Large intestine (tissue), 12 donors: Measurements from ENCODE around the gene ZNF260. TPM values are rescaled to one million over a fixed set of nuclear protein-coding genes. Genes with fewer than 3 reads are reported as not detected.

Experiments
- DNase-seq, 2 donors: peaks; one replicate each; pipeline versions ENCODE4 v3.0.0 to v3.0.0-alpha.2; 2013
- H3K27ac ChIP-seq: one replicate; pipeline ENCODE4 v1.5.1; 2013; ENCODE audit warnings: low read length
- H3K27me3 ChIP-seq: 2 replicates; pipeline ENCODE4 v1.6.1; 2013; ENCODE audit warnings: low read length; ENCODE audit not compliant: control insufficient read depth, insufficient read depth
- H3K36me3 ChIP-seq: 2 replicates; pipeline ENCODE4 v1.6.1; 2013; ENCODE audit warnings: low read length; ENCODE audit not compliant: control insufficient read depth, insufficient read depth
- H3K4me1 ChIP-seq: one replicate; pipeline ENCODE4 v1.6.1; 2013; ENCODE audit warnings: low read length; ENCODE audit not compliant: control insufficient read depth, insufficient read depth
- H3K4me3 ChIP-seq: one replicate; pipeline ENCODE4 v1.5.1; 2013; ENCODE audit warnings: low read length
- H3K9me3 ChIP-seq: one replicate; pipeline ENCODE4 v1.6.1; 2013; ENCODE audit warnings: mild to moderate bottlenecking, low read depth, low read length, moderate library complexity; ENCODE audit not compliant: control insufficient read depth
- WGBS: methylation state at CpG from one replicate; pipeline ENCODE4 v1.1.5; 2013; ENCODE audit warnings: low lambda C conversion rate; ENCODE audit not compliant: insufficient coverage; 5-methylcytosine and 5-hydroxymethylcytosine counted together
- long read RNA-seq, 11 donors: transcript quantifications; one replicate each; lab custom pipeline, GENCODE V29; 2026
- polyA plus RNA-seq: library from polyadenylated mRNA; unstranded; fragments of 120-200 nt; gene quantifications from one replicate; pipeline ENCODE4 v1.2.1, GENCODE V29; 2013

Gene ZNF260
- 16.1 TPM for polyA plus RNA-seq
- long read RNA-seq, donor 1, full-length matches to known transcripts, result 3 of 3 reads
- long read RNA-seq, donor 1, partial matches to known transcripts, result 0 of 3 reads
- long read RNA-seq, donor 1, other reads (novel, unspliced or antisense), result 0 of 3 reads
- long read RNA-seq, donor 2, full-length matches to known transcripts, result 9 of 9 reads
- long read RNA-seq, donor 2, partial matches to known transcripts, result 0 of 9 reads
- long read RNA-seq, donor 2, other reads (novel, unspliced or antisense), result 0 of 9 reads
- long read RNA-seq, donor 3, result 0 reads
- long read RNA-seq, donor 4, full-length matches to known transcripts, result 1 of 1 reads
- long read RNA-seq, donor 4, partial matches to known transcripts, result 0 of 1 reads
- long read RNA-seq, donor 4, other reads (novel, unspliced or antisense), result 0 of 1 reads
- long read RNA-seq, donor 5, full-length matches to known transcripts, result 4 of 4 reads
- long read RNA-seq, donor 5, partial matches to known transcripts, result 0 of 4 reads
- long read RNA-seq, donor 5, other reads (novel, unspliced or antisense), result 0 of 4 reads
- long read RNA-seq, donor 6, full-length matches to known transcripts, result 2 of 2 reads
- long read RNA-seq, donor 6, partial matches to known transcripts, result 0 of 2 reads
- long read RNA-seq, donor 6, other reads (novel, unspliced or antisense), result 0 of 2 reads
- long read RNA-seq, donor 7, partial matches to known transcripts, result 0 of 1 reads
- long read RNA-seq, donor 7, other reads (novel, unspliced or antisense), result 0 of 1 reads
- long read RNA-seq, donor 8, full-length matches to known transcripts, result 2 of 2 reads
- long read RNA-seq, donor 8, partial matches to known transcripts, result 0 of 2 reads
- long read RNA-seq, donor 8, other reads (novel, unspliced or antisense), result 0 of 2 reads
- long read RNA-seq, donor 9, result 0 reads
- long read RNA-seq, donor 10, full-length matches to known transcripts, result 7 of 7 reads
- long read RNA-seq, donor 10, partial matches to known transcripts, result 0 of 7 reads
- long read RNA-seq, donor 10, other reads (novel, unspliced or antisense), result 0 of 7 reads
- long read RNA-seq, donor 11, result 0 reads

DNA sequence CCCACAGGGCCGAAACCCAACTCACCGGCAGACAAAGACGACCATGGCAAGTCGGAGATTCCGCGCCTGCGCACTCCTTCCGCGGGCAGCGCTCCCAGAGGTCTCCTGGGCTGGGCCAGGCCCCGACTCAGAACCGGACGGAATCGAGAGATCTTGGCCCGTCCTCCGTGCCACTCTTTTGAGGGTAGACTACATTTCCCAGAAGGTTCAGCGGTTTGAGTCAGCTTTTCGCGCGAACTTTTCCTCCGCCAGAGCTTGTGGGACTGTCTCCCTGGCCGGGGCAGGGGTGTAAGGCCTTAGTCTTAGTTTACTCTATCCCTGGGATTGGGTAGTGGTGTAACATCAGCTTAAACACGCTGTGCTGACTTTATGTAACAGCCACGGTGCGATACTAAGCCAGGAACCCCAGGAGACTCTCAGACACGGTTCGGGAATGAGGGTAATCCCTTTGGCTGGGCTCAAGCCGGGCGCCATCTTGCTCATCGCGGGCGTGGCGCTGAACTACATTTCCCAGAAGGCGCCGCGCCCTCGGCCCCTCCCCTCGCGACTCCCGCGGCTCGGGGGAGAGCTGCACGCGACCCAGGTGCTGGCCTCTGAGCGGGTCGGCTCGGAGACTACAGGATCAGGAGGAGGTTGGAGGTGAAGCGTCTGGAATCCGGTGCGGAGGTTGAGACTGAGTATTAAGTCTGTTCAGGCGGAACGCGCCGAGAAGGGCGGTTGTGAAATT lies at the start of gene ZNF260:
Gene ZNF260, minus strand, starts transcription at position 78 of the 727 bp plus-strand sequence. CDS start 13,033 bp downstream, outside the sequence.
- no CpG with 5 or more reads among the region's 55 CpGs for WGBS
- DNase-seq, result peak; percentile 96 to 99
- Histone ChIP-seq H3K4me1 (no peaks in the 10 kb centered on the region), H3K27ac (peak within 1 kb of the TSS; percentile 96), H3K36me3 (peaks cover 12% of the 10 kb centered on the region), H3K27me3 (no peaks in the 10 kb centered on the region), H3K9me3 (peaks cover 29% of the 10 kb centered on the region), H3K4me3 (peak within 1 kb of the TSS; percentile 80)

DNA sequence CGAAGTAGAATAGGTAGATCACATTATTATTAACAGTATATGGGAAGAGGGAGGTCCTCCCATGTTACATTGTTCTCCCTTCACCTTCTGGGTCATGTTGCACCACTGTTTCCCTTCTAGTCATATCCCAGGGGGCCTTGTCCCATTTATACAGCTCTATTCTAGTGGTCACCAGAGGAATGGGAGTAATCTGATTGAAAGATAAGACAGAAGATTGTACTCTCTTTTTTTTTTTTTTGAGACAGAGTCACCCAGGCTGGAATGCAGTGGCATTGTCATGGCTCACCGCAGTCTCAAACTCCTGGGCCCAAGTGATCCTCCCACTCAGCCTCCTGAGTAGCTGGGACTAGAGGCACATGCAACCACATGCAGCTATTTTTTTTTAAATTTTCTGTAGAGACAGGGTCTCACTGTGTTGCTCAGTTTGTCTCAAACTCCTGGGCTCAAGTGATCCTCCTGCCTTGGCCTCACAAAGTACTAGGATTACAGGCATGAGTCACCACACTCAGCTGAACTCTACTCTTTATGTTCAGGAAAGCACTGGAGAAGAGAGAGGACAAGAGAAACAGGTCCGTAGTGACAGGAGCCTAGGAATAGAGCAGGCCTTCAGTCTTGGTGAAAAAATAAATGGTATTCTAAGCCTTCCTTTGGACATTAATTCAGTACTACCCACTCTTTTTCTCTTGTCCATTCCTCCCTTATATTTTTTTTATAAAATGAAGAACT lies 49.4 kb upstream of the ZNF260 start:
- Histone ChIP-seq H3K36me3 (peaks cover 28% of the 10 kb centered on the region), H3K27me3 (no peaks in the 10 kb centered on the region), H3K4me3 (no peak overlapping the region), H3K4me1 (no peaks in the 10 kb centered on the region), H3K9me3 (peaks cover 31% of the 10 kb centered on the region), H3K27ac (no peak overlapping the region)
- DNase-seq, result no peak
- WGBS, result no CpG with 5 or more reads among the region's 3 CpGs

DNA sequence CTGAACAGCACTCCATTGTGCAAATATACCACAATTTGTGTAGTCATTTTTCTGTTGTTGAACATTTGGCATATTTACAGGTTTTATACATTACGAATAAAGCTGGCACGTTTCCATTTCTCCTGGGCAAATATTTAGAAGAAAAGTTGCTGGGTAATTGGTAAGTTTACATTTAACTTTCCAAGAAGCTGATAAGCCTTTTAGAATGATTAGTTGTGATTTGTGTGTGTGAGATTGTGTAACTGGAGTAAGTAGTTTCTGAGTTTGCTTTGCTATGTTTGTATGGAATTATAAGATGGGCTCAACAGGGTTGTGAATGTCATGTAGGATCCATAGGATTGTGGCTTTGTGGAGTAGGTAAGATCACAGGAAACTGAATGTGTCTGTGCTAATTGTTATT lies 46.7 kb upstream of the ZNF260 start:
- Histone ChIP-seq H3K4me1 (peaks cover 5% of the 10 kb centered on the region), H3K9me3 (peaks cover 27% of the 10 kb centered on the region), H3K4me3 (peak overlapping the region; percentile 98), H3K27ac (no peak overlapping the region), H3K36me3 (peaks cover 26% of the 10 kb centered on the region), H3K27me3 (no peaks in the 10 kb centered on the region)
- no CpG with 5 or more reads among the region's 2 CpGs for WGBS
- DNase-seq, result no peak

DNA sequence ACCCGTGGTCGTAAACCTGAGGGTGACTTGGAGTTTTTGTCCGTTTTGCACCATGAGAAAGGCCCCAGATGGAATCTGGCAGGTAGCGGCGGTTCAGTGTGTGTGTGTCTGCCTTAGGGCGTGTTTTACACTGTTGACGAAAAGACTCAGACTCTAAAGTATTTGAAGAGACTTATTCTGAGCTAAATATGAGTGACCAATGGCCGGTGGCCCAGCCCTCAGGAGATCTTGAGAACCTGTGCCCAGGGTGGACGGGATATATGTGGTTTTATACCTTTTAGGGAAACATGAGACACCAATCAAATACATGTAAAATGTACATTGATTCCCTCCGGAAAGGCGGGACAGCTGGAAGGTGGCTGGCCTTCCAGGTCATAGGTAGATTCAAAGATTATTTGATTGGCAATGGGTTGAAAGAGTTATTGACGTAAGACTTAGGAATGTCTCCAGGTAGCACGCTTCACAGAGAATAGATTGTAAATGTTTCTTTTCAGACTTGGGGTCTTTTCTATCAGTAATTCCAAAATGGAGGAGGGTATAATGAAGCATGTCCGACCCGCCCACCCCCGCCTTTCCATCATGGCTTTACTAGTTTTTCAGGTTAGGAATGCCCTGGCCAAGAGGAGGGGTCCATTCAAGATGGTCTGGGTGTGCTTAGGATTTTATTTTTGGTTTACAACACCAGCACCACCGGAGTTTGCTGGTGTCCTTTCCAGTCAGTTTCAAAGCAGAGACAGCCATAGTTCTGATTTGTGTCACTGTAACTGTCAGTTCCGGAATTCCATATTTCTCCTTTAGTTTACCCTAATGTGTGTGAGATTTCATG lies 46.0 kb upstream of the ZNF260 start:
- DNase-seq, result peak; percentile 1 to 41
- H3K9me3 ChIP-seq, result peaks cover 27% of the 10 kb centered on the region
- H3K27me3 ChIP-seq, result no peaks in the 10 kb centered on the region
- WGBS, result 36% methylated on average over 2 of the region's 18 CpGs
- H3K4me3 ChIP-seq, result peak overlapping the region; percentile 98
- peaks cover 5% of the 10 kb centered on the region for H3K4me1 ChIP-seq
- peaks cover 25% of the 10 kb centered on the region for H3K36me3 ChIP-seq
- peak overlapping the region; percentile 94 for H3K27ac ChIP-seq

DNA sequence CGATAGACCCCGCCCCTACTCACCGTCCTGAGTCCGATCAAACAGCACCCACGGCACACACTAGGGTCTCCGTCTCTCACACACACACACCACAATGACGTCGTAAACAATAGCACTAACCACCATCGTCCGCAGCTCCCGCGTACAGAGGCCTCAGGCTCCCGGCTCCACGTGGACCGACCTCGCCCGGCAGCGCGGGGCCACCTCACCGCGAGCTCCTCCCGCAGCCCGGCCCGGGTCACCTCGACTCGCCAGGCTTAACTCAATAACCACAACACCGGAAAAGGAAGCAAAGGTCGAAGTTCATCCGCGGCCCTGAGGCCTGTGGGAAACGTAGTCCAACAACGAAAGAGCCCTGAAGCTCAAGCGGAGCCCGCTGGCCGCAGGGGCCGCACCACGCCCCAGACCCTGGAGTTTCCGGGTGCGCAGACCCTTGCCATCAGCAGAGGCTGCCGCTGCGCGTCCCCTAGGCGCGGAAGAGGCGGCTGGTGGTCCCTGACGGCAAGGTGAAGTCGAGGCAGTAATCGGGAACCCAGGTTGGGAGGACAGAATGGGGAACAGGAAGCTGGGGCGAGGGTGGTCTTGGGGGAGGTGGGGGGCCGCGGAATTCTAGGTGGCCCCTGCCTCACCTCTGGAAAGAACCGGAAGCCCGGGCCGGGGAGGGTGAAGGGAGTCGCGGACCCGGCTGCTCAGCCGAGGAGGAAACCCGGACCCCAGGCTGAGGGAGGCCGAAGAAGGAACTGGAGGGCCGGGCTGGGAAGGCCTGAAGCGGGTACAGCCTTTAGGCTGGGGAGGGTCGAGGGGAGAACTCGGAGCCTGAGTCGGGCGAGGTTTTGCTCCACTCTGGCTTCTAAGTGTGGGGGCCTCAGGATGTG lies 45.2 kb upstream of the ZNF260 start, which contains the start of gene ZNF529:
Gene ZNF529, minus strand, starts transcription at position 273 of the 875 bp plus-strand sequence. CDS start 946 bp downstream, outside the sequence.
- no CpG with 5 or more reads among the region's 66 CpGs for WGBS
- peak; percentile 93 to 98 for DNase-seq
- Histone ChIP-seq H3K27ac (peak within 1 kb of the TSS; percentile 94), H3K36me3 (peaks cover 25% of the 10 kb centered on the region), H3K4me3 (peak within 1 kb of the TSS; percentile 98), H3K4me1 (peaks cover 5% of the 10 kb centered on the region), H3K9me3 (peaks cover 23% of the 10 kb centered on the region), H3K27me3 (no peaks in the 10 kb centered on the region)

DNA sequence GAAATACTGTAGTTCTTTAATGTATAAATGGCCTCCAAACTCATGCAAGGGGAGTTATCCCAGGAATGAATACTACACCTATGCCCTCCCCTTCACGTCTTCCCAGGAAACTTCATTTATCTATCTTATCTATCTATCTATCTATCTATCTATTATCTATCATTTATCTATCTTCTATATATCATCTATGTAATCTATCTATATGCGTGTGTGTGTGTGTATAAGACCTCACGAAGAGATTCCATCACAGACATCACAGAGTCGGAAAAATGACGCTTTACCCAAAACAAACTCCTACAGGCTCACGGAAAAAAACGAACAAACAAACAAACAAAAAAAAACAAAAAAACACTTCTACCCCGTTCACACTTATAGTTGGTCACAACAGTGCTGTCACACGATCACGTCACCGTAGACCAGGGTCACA lies 44.5 kb upstream of the ZNF260 start:
- 0% methylated on average over 2 of the region's 11 CpGs for WGBS
- H3K27me3 ChIP-seq, result no peaks in the 10 kb centered on the region
- H3K9me3 ChIP-seq, result peaks cover 23% of the 10 kb centered on the region
- H3K27ac ChIP-seq, result peak overlapping the region; percentile 94
- peaks cover 24% of the 10 kb centered on the region for H3K36me3 ChIP-seq
- H3K4me1 ChIP-seq, result peaks cover 5% of the 10 kb centered on the region
- peak overlapping the region; percentile 98 for H3K4me3 ChIP-seq
- no peak for DNase-seq

DNA sequence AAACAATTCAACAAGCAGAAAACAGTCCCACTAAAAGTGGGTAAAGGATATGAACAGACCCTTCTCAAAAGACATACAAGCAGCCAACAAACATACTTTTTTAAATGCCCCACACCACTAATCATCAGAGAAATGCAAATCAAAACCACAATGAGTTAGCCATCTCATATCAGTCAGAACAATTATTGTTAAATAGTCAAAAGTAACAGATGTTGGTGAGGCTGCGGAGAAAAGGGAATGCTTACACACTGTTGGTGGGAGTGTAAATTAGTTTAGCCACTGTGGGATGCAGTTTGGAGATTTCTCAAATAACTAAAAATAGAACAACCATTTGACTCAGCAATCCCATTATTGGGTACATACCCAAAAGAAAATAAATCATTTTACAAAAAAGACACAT lies 36.3 kb upstream of the ZNF260 start:
- Histone ChIP-seq H3K27me3 (no peaks in the 10 kb centered on the region), H3K36me3 (peaks cover 19% of the 10 kb centered on the region), H3K27ac (no peak overlapping the region), H3K4me3 (no peak overlapping the region), H3K4me1 (no peaks in the 10 kb centered on the region), H3K9me3 (peaks cover 55% of the 10 kb centered on the region)
- DNase-seq, result no peak
- no CpG with 5 or more reads among the region's 1 CpG for WGBS

DNA sequence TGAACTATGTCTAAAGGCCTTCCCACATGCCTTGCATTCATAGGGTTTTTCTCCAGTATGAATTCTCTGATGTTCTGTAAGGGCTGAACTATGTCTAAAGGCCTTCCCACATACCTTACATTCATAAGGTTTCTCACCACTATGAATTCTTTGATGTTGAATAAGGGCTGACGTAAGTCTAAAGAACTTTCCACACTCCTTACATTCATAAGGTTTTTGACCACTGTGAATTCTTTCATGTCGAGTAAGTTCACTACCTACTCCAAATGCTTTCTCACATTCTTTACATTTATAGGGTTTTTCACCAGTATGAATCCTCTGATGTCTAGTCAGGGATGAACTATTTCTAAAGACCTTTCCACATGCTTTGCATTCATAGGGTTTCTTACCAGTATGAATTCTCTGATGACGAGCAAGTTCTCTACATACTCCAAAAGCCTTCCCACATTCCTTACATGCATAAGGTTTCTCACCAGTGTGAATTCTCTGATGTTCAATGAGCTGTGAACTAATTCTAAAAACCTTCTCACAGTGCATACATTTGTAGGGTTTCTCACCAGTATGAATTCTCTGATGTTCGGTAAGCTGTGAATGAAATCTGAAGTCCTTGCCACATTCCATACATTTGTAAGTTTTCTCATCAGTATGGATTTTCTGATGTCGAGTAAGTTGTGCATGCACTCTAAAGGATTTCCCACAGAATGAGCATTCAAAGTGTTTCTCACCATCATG lies 19.1 kb upstream of the ZNF260 start:
- Histone ChIP-seq H3K27ac (no peak overlapping the region), H3K9me3 (peaks cover 53% of the 10 kb centered on the region), H3K4me3 (no peak overlapping the region), H3K27me3 (no peaks in the 10 kb centered on the region), H3K4me1 (no peaks in the 10 kb centered on the region), H3K36me3 (peaks cover 41% of the 10 kb centered on the region)
- DNase-seq, result peak in 1 of 2 donors; percentile 29
- WGBS, result 100% methylated on average over 2 of the region's 5 CpGs
